ENCODE data around the gene ZMYM3. TPM values are rescaled to one million over a fixed set of nuclear protein-coding genes. Genes with fewer than 3 reads are reported as not detected.

The ZMYM3 gene
- total and polyA plus RNA-seq, 10 donors: 6.3 to 34.5 (median 23.1) TPM

- WGBS, 5 donors: 62 to 78% (median 66%) methylated on average over 5 of the region's 5 CpGs
Measured at GRCh38 chrX:71225676-71226075, 28.3 kb downstream of the ZMYM3 start.

GRCh38 chrX:71225009-71225408, 28.9 kb downstream of the ZMYM3 start:
- no peaks in the 10 kb centered on the region for H3K36me3 ChIP-seq
- intact Hi-C loops (cut with DNase I; ENCODE audit: low total_unique reads): no loop called here
- 48 to 65% (median 51%) methylated on average over 2 of the region's 2 CpGs for WGBS, 5 donors
- H3K27me3 ChIP-seq (replicated peaks in 1 of 7): peaks cover 0 to 12% (median 0%) of the 10 kb centered on the region in 7 donors
- H3K4me3 ChIP-seq: no peak overlapping the region
- TF ChIP-seq POLR2A (IDR thresholded peaks at IDR 0.05): no peak
- no peak for TF ChIP-seq CTCF (IDR thresholded peaks at IDR 0.05 in 8 of 11, conservative IDR thresholded peaks at IDR 0.05 in 3 of 11)
- no peak for TF ChIP-seq POLR2AphosphoS5 (IDR thresholded peaks at IDR 0.05)
- DNase-seq: no peak
- no peaks in the 10 kb centered on the region for H3K4me1 ChIP-seq
- H3K27ac ChIP-seq: no peak overlapping the region
- H3K9me3 ChIP-seq: no peaks in the 10 kb centered on the region

More at GRCh38 chrX:71225676-71226075, 28.3 kb downstream of the ZMYM3 start:
- no peaks in the 10 kb centered on the region for H3K36me3 ChIP-seq
- no peak for DNase-seq
- H3K27ac ChIP-seq: no peak overlapping the region
- TF ChIP-seq POLR2AphosphoS5 (IDR thresholded peaks at IDR 0.05): no peak
- no peak for TF ChIP-seq CTCF (IDR thresholded peaks at IDR 0.05 in 8 of 11, conservative IDR thresholded peaks at IDR 0.05 in 3 of 11)
- TF ChIP-seq POLR2A (IDR thresholded peaks at IDR 0.05): no peak
- no peaks in the 10 kb centered on the region for H3K4me1 ChIP-seq
- H3K9me3 ChIP-seq: no peaks in the 10 kb centered on the region
- peaks cover 0 to 12% (median 0%) of the 10 kb centered on the region in 7 donors for H3K27me3 ChIP-seq (replicated peaks in 1 of 7)
- no peak overlapping the region for H3K4me3 ChIP-seq
- intact Hi-C loops (cut with DNase I; ENCODE audit: low total_unique reads): no loop called here

GRCh38 chrX:71224098-71224708, 29.7 kb downstream of the ZMYM3 start:
- H3K9me3 ChIP-seq: no peaks in the 10 kb centered on the region
- no peak overlapping the region for H3K27ac ChIP-seq
- H3K36me3 ChIP-seq: no peaks in the 10 kb centered on the region
- no peak overlapping the region for H3K4me3 ChIP-seq
- no peaks in the 10 kb centered on the region for H3K4me1 ChIP-seq
- peaks cover 0 to 12% (median 0%) of the 10 kb centered on the region in 7 donors for H3K27me3 ChIP-seq (replicated peaks in 1 of 7)
- TF ChIP-seq CTCF (IDR thresholded peaks at IDR 0.05 in 8 of 11, conservative IDR thresholded peaks at IDR 0.05 in 3 of 11) (no peak), POLR2AphosphoS5 (IDR thresholded peaks at IDR 0.05) (no peak), POLR2A (IDR thresholded peaks at IDR 0.05) (no peak)
- intact Hi-C loops (cut with DNase I; ENCODE audit: low total_unique reads): no loop called here
- no peak for DNase-seq
- 82 to 92% (median 87%) methylated on average over 13 to 32 of the region's 32 CpGs for WGBS, 5 donors

- TF ChIP-seq POLR2A (IDR thresholded peaks at IDR 0.05) (no peak), CTCF (IDR thresholded peaks at IDR 0.05 in 8 of 11, conservative IDR thresholded peaks at IDR 0.05 in 3 of 11) (no peak), POLR2AphosphoS5 (IDR thresholded peaks at IDR 0.05) (no peak)
- Histone ChIP-seq H3K36me3 (no peaks in the 10 kb centered on the region), H3K9me3 (no peaks in the 10 kb centered on the region), H3K4me1 (no peaks in the 10 kb centered on the region), H3K27me3 (replicated peaks in 1 of 7) (peaks cover 0 to 12% (median 0%) of the 10 kb centered on the region in 7 donors), H3K27ac (no peak within 1 kb of the TSS), H3K4me3 (no peak within 1 kb of the TSS)
- no peak for DNase-seq
- intact Hi-C loops (cut with DNase I; ENCODE audit: low total_unique reads): no loop called here
- 80 to 94% (median 82%) methylated on average over 10 to 18 of the region's 18 CpGs for WGBS, 5 donors
Measured at GRCh38 chrX:71222929-71223328, 31.0 kb downstream of the ZMYM3 start, which contains the start of gene GJB1. GJB1 (plus strand) TSS chrX:71223224; CDS start chrX:71223708, 484 bp downstream.
